Activated CD4-positive, CD25-positive, alpha-beta regulatory T cell treated with anti-CD3 and anti-CD28 coated beads, Interleukin-2, amount 50 U/mL, for 16 hours (primary cell): Measurements from ENCODE around the gene MAP3K14.

Source experiments
- DNase-seq: peaks from one replicate; pipeline ENCODE4 v3.0.0-alpha.2; 2020; ENCODE audit warnings: low read depth, low spot score

The MAP3K14 gene

DNA sequence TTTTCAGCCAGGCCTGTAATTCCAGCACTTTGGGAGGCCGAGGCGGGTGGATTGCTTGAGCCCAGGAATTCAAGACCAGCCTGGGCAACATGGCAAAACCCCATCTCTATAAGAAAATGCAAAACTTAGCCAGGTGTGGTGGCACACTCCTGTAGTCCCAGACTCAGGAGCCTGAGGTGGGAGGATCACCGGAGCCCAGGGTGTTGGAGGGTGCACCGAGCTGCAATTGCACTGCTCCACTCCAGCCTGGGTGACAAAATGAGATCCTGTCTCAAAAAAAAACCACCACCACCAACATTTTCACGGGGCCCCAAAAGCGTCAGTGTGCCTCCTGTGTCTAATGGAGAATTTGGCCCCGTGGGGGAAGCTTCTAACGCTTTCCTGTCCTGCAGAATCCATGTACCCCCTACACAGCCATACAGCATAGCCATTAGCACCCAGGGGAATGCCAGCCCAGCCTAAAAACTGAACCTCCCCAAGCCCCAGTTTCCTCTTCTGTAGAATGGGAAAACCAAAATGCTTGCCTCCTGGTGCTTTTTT lies 22.2 kb upstream of the MAP3K14 start:
- no peak for DNase-seq

- no peak for DNase-seq
Measured at GRCh38 chr17:45338023-45338781, 21.4 kb upstream of the MAP3K14 start.

GRCh38 chr17:45336390-45337182 lies 19.8 kb upstream of the MAP3K14 start:
- DNase-seq, result no peak

GRCh38 chr17:45335721-45336120 lies 18.9 kb upstream of the MAP3K14 start:
- no peak for DNase-seq

DNA sequence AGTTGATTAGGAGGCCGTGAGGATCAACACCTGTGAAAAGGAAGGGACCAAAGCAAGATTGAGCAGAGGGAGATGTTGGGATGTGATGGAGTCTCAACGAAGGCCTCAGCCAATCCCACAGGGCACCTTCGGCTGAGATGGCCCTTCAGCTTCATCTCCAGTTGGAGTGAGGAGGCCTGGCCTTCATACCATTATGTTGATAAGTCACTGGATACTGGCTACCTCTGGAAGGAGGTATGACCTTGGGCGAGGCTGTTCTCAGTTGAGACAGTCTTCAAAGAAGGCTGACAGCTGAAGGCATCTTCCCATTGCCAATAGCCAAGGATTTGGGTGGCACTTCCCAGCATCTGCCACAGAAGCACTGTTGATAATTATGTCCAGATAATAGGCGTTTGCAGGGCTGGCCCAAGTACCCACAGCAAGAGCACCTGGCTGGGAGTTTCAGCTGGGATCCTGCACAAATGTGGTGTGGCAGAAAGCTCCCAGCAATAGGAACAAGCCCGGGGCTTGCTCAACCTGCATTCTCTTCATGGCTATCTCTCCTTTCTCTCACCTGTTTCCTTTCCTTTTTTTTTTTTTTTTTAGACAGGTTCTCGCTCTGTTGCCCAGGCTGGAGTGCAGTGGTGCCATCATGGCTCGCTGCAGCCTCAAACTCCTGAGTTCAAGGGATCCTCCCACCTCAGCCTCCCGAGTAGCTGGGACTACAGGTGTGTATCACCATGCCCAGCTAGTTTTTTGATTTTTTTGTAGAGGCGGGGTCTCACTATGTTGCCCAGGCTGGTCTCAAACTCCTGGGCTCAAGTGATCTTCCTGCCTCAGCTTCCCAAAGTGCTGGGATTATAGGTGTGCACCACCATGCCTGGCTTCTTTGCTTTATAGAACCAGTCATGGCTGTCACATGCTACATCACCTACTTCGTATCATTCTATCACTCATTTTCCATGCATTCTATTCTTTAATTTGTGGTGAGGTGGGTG lies 18.2 kb upstream of the MAP3K14 start:
- DNase-seq, result no peak

- DNase-seq, result no peak
Measured at GRCh38 chr17:45334231-45334630, 17.4 kb upstream of the MAP3K14 start.

DNA sequence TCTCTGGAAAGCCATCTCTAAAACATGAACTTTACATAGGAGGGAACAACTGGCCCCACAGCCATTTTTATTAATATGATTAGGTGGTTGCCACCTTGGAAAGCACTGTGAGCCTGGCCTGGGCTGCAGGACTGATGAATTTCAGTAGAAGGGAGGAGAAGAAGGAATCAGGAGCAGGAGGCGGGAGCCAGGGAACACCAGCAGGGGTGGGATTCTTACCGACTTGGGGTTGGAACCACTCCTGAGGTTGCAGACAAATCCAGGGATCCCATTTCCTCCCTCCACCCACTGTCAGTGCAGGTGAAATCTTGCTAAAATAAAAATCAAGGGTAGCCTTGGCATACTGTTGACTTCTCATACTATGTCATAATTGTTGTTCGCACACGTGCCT lies 16.9 kb upstream of the MAP3K14 start:
- no peak for DNase-seq

- no peak for DNase-seq
Measured at GRCh38 chr17:45332989-45333701, 16.3 kb upstream of the MAP3K14 start.

DNA sequence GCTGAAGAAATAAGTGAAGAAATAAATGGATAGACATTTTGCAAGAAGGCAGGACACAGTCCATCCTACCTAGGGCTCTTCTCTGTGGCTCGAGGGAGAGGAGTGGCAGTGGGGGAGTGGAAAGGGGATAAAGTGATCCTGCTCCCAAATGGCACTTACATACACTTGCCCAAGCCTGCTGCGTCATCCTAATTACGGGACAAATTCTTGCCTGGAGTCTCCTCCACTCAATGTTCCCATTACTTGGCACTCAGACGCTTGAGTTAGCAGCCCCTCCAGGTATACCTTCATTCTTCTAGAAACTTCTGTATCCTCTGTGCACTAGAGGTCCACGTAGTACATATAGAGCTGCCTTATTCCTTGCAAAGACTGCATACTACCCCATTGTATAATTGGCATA lies 15.7 kb upstream of the MAP3K14 start:
- DNase-seq, result no peak

DNA sequence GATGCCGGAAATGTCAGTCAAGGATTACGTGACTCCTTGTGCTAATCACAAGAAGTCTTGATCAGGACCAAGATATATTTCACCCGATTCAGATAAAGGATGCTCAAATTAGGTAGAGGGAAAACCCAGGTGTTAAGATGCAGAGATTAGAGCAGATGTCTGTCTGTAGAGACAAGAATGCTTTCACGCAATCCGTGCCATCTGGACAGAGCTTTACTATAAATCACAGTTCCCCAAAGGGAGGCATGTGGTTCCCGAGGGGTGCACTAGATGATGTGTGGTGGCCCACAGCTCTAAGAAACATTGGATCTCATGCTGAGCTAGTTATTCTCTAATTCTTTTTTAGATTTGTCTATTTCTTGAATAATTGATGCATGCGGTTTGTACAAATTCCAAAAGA lies 9.8 kb upstream of the MAP3K14 start:
- DNase-seq, result no peak

- no peak for DNase-seq
Measured at GRCh38 chr17:45325810-45326209, 9.0 kb upstream of the MAP3K14 start.

DNA sequence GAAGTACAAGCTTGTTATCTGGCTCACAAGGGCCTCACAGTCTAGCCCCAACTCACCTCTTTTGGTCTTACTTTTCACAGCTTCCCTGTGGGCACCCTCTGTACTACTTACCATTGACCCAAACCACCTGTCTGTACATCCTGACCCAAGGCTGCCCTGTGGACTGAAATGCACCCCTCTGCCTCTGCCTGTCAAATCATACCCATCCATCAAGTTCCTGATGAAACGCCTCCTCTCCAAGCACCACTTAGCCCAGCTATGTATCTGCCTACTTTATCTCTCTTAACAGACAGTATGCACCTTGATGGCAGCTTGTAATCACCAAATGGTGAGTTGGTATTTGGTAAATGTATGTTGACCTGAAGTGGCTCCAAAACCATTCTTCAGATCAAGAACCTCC lies 7.5 kb upstream of the MAP3K14 start:
- no peak for DNase-seq

DNA sequence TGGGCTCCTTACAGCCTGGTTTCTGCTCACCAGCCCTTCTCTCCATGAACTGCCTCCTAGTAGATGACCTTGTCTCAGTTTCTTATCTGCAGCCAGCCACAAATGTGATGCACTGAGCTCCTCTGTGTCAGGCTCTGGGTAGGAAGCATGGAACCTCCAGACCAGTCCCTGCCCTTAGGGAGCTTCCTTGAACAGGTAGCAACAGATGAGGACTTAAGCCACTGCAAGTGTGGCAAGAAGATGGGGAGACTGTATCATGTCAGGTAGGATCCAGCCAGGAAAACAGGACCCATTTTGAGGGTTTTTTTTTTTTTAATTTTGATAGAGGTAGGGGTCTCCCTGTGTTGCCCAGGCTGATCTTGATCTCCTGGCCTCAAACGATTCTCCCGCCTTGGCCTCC lies 5.3 kb upstream of the MAP3K14 start:
- DNase-seq, result no peak

GRCh38 chr17:45320931-45321461 lies 4.2 kb upstream of the MAP3K14 start:
- no peak for DNase-seq

GRCh38 chr17:45320349-45320930 lies 3.6 kb upstream of the MAP3K14 start:
- DNase-seq, result no peak

DNA sequence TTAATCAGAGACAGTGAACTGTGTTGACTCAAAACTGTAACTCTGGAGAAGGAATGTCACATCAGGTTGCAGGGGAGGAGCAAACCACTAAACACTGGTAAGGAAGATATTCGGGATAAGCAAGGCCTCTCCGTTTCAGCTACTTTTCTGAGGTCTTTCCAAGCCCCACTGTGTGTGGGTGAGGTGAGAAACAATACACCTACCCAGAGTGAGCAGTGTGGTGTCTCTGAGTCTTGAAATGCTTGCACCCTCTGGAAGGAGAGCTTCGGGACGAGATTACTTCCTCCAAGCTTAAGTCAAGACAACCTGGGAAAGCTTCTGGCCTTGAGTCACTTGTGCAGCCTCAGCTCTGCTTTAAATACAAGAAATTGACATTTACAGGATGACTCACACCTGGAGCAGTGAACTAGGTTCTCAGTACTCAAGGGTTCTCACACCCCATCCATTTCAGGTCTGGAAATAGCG lies 2.5 kb upstream of the MAP3K14 start:
- no peak for DNase-seq

- DNase-seq, result no peak
Measured at GRCh38 chr17:45318561-45319230, 1.9 kb upstream of the MAP3K14 start.

DNA sequence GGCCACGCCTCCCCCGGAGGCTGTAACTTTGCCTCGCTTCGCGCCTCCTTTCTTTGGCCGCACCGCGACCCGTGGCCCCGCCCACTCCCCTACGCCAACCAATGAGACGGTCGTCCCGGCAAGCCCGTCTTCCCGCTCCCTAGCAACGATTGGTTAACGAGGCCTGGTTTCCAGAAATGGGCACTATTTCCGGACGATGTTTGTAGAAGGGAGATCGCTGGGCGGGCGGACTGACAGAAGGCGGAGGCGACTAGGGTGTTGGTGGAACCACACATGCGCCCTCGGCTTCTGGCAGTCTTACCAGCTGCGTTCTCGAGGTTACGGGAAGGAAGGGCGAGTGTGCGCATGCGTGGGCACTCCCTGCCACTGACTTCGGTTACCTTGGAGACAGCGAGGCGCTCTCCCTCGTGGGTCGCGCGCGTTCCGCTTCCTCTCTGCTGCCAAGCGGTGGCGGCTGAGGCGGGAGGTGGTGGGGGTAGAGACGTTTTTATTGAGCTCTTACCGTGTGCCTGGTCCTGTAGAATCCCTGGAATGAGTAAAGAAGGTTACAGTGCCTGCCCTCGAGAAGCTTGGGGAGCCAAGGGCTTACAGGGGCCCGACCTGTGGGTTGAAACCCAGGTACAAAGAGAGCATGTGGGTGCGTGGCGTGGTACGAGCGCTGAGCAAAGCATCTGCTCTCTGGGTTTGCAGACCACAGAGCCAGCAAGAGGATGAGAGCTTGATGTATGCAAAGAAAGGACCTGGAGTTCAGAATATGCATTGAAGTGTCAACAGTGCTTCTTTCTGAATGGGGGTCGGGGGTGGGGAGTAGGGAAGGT lies 500 bp upstream of the MAP3K14 start:
- peak; percentile 99 for DNase-seq
